ENCODE data around the gene NFATC2IP. TPM values are rescaled to one million over a fixed set of nuclear protein-coding genes. Genes with fewer than 3 reads are reported as not detected.

NFATC2IP gene
- total and polyA plus RNA-seq, 2 of the 4 experiments (the other 2 are of a cell fraction) = 10.0 to 29.1 TPM

DNA sequence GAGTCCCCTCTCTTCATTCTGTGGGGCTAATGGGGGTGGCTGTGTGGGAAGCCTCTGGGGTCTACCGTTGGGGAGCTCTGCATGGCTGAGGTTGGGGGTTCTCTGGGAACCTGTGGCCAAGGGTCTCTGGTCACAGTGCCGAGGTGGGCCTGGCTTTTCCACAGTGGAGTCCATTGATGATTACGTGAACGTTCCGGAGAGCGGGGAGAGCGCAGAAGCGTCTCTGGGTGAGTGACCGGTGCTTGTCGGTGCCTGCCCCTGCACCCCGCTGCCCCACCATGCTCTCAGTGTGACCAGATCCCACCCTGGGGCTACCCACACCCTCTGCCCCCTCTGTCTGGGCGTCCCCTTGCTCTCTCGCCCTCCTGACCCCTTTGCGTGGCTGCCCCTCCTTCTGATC lies 38.6 kb downstream of the NFATC2IP start:
- Histone ChIP-seq H3K36me3 (ENCODE audit: control insufficient read depth, insufficient read depth, low read length) (peaks cover 37% of the 10 kb centered on the region), H3K4me1 (ENCODE audit: control insufficient read depth, insufficient read depth, low read length) (no peaks in the 10 kb centered on the region), H3K4me2 (ENCODE audit: low read depth, low read length) (no peak overlapping the region), H3K4ac (ENCODE audit: low read depth, low read length) (no peak overlapping the region), H2BK15ac (ENCODE audit: low read depth, low read length) (no peak overlapping the region), H3K27ac (ENCODE audit: insufficient read depth, low read length) (no peak overlapping the region), H4K8ac (ENCODE audit: low read depth in 2 of 2, low read length in 2 of 2) (no peak overlapping the region), H2BK5ac (ENCODE audit: low read depth, low read length, poor library complexity, severe bottlenecking) (no peak overlapping the region), H3K27me3 (ENCODE audit: control insufficient read depth, insufficient read depth, low read length) (no peaks in the 10 kb centered on the region), H3K14ac (replicated peaks; ENCODE audit: low read depth, low read length) (no peak overlapping the region), H4K91ac (ENCODE audit: insufficient read depth, low read depth, low read length) (no peak overlapping the region), H2AK9ac (replicated peaks; ENCODE audit: low read depth, low read length, poor library complexity) (no peak overlapping the region), H2BK120ac (ENCODE audit: low read depth, low read length) (no peak overlapping the region), H3K18ac (ENCODE audit: low read depth, low read length) (no peak overlapping the region), H3K56ac (ENCODE audit: extremely low read depth, insufficient read depth, low read length) (no peak overlapping the region), H4K20me1 (ENCODE audit: insufficient read depth, low read length) (no peaks in the 10 kb centered on the region), H3K9me3 (ENCODE audit: control insufficient read depth, insufficient read depth, low read length) (peaks cover 5% of the 10 kb centered on the region), H3K4me3 (ENCODE audit: insufficient read depth, low read depth, low read length) (no peak overlapping the region), H2AK5ac (ENCODE audit: low read depth, low read length) (no peak overlapping the region), H3K23ac (ENCODE audit: low read depth, low read length) (no peak overlapping the region), H2AFZ (replicated peaks; ENCODE audit: low read length, poor library complexity) (no peak overlapping the region), H3K79me1 (ENCODE audit: low read depth in 1 of 2, low read length in 2 of 2) (no peaks in the 10 kb centered on the region), H3K9me1 (ENCODE audit: insufficient read depth, low read length) (no peaks in the 10 kb centered on the region), H2BK20ac (ENCODE audit: low read depth, low read length) (no peak overlapping the region), H4K5ac (ENCODE audit: low read depth, low read length) (no peak overlapping the region), H3K9ac (ENCODE audit: low read depth, low read length) (no peak overlapping the region)
- intact Hi-C loops (cut with micrococcal nuclease) (no loop called here), dilution Hi-C loops (cut with HindIII; ENCODE audit: low sequenced_read_pairs, unreplicated experiment) (no loop called here), in situ Hi-C loops (cut with MboI; ENCODE audit: low sequenced_read_pairs) (no loop called here)
- no peak for ATAC-seq (ENCODE audit: low read depth)
- ChIA-PET CTCF (interaction anchor here (0.6 kb wide), 1 partner anchor 85 kb away, joined by 3 read pairs; no protein-coding TSS in a partner anchor), POLR2A (ENCODE audit: unreplicated experiment) (no interaction called here)
- TF ChIP-seq MAZ (IDR thresholded peaks at IDR 0.05; ENCODE audit: borderline replicate concordance, low read depth, low read length) = no peak
- no peak for TF ChIP-seq NFE2L2 (IDR thresholded peaks at IDR 0.05; ENCODE audit: low read depth, low read length)
- TF ChIP-seq, protein P1, sequence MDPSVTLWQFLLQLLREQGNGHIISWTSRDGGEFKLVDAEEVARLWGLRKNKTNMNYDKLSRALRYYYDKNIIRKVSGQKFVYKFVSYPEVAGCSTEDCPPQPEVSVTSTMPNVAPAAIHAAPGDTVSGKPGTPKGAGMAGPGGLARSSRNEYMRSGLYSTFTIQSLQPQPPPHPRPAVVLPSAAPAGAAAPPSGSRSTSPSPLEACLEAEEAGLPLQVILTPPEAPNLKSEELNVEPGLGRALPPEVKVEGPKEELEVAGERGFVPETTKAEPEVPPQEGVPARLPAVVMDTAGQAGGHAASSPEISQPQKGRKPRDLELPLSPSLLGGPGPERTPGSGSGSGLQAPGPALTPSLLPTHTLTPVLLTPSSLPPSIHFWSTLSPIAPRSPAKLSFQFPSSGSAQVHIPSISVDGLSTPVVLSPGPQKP (IDR thresholded peaks at IDR 0.05; ENCODE audit: borderline replicate concordance, low read depth, low read length) = no peak
- no peak for TF ChIP-seq POLR2A (IDR thresholded peaks at IDR 0.05; ENCODE audit: low read depth, low read length)
- TF ChIP-seq RCOR1 (IDR thresholded peaks at IDR 0.05; ENCODE audit: insufficient replicate concordance, low read length) = no peak
- no peak for TF ChIP-seq RAD21 (IDR thresholded peaks at IDR 0.05; ENCODE audit: low read length)
- TF ChIP-seq RFX5 (IDR thresholded peaks at IDR 0.05; ENCODE audit: low read depth, low read length) = no peak
- no peak for TF ChIP-seq BHLHE40 (IDR thresholded peaks at IDR 0.05; ENCODE audit: low read depth, low read length)
- no peak for TF ChIP-seq MXI1 (IDR thresholded peaks at IDR 0.05; ENCODE audit: borderline replicate concordance, low read depth, low read length)
- no peak for TF ChIP-seq FOS (IDR thresholded peaks at IDR 0.05; ENCODE audit: low read depth, low read length)
- TF ChIP-seq CHD1 (IDR thresholded peaks at IDR 0.05; ENCODE audit: low read depth, low read length) = no peak
- no peak for TF ChIP-seq SMC3 (IDR thresholded peaks at IDR 0.05; ENCODE audit: low read depth, low read length)
- TF ChIP-seq, protein P2, sequence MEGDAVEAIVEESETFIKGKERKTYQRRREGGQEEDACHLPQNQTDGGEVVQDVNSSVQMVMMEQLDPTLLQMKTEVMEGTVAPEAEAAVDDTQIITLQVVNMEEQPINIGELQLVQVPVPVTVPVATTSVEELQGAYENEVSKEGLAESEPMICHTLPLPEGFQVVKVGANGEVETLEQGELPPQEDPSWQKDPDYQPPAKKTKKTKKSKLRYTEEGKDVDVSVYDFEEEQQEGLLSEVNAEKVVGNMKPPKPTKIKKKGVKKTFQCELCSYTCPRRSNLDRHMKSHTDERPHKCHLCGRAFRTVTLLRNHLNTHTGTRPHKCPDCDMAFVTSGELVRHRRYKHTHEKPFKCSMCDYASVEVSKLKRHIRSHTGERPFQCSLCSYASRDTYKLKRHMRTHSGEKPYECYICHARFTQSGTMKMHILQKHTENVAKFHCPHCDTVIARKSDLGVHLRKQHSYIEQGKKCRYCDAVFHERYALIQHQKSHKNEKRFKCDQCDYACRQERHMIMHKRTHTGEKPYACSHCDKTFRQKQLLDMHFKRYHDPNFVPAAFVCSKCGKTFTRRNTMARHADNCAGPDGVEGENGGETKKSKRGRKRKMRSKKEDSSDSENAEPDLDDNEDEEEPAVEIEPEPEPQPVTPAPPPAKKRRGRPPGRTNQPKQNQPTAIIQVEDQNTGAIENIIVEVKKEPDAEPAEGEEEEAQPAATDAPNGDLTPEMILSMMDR (conservative IDR thresholded peaks at IDR 0.05; ENCODE audit: low read depth, low read length) = no peak
- TF ChIP-seq, protein P3, sequence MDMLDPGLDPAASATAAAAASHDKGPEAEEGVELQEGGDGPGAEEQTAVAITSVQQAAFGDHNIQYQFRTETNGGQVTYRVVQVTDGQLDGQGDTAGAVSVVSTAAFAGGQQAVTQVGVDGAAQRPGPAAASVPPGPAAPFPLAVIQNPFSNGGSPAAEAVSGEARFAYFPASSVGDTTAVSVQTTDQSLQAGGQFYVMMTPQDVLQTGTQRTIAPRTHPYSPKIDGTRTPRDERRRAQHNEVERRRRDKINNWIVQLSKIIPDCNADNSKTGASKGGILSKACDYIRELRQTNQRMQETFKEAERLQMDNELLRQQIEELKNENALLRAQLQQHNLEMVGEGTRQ (IDR thresholded peaks at IDR 0.05; ENCODE audit: low read depth, low read length) = no peak
- TF ChIP-seq MAFK (IDR thresholded peaks at IDR 0.05; ENCODE audit: low read depth, low read length) = no peak
- TF ChIP-seq CEBPB (IDR thresholded peaks at IDR 0.05; ENCODE audit: low read depth, low read length) = no peak
- no peak for DNase-seq
- BruUV-seq (replicated peaks) = no TSS peak
- WGBS, 2 experiments (ENCODE audit: extremely low coverage in 2 of 2, insufficient read length in 1 of 2) = no CpG with 5 or more reads among the region's 14 CpGs
